Measurements from ENCODE around the gene CNGA4.
"Not testable (repeated sequence)": the region's sequence is repeated elsewhere in the genome, so short reads cannot be mapped to it uniquely, and the experiment has no call there.

Gene CNGA4

DNA sequence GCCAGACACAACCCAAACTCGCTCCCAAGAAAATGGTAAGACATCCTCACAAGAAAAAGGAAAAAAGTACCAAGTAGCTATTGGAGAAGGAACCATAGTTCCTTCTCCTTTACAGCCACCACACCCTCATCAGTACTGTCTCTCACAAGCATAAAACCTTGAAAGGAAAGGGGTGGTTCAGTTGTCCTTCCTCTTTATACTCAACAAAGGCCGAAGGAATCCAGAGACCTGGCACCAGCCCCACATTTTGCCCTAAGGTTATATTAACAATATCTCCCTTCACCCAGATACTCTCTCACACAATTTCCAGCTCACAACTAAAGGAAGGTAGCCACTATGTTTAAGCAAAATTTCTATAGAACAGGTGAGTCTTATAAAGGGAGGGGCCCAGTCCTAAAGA, 13.0 kb upstream of the CNGA4 start:
- no peak for DNase-seq (ENCODE audit: low spot score)

DNA sequence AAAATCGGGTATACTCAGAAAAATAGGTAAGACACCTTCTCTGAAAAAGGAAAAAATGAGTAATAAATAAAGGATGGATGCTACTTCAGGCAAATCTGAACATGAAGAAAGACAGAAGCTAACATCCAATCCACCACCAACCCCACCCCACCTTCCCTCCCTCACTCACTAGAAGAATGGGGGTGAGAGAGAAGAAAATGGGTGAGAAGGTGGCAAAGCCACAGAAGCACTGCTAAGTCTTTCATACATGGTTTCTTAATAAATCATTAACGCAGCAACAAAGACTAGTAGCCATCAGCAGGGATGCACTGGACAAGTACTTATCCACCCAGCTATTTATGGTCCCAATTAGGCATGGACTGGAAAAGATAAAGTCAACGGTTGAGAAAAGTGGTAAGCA, 10.4 kb upstream of the CNGA4 start:
- no peak for DNase-seq (ENCODE audit: low spot score)

DNA sequence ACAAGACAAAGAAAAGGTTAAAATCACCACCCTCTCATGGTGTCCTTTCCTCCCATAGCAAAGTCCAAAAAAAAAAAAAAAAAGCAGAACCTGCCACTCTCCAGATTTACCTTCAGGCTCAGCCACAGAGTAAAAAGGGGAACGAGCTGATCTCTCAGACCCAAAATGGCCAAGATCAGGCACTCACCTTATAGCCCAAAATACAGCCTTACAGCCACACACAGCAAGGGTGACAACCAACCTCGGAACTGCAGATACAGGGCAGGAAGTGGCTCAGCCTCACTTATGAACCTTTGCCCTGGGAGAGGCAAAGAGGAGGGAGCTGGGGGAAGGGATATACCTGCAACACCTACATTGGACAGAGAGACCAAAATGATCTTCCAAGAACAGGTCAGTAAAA, 9.0 kb upstream of the CNGA4 start:
- no peak for DNase-seq (ENCODE audit: low spot score)

DNA sequence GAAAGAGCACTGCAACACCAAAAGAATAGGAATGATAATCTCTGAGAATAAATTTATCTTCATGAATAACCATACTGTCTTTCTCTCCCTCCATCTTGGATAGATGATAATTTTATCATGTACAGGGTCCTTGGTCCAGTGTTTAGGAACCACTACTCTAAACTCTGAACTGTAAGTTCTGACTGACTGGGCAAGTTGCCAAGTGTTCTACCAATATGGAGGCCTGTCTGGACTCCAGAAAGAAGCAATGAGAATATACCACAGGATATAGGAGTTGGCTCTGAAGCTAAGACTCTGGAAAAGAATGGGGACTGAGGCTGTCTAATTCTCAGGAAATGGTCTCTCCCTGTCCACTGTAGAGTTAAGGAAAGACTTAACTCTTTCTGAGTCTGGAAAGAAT, 6.0 kb upstream of the CNGA4 start:
- no peak for DNase-seq (ENCODE audit: low spot score)

DNA sequence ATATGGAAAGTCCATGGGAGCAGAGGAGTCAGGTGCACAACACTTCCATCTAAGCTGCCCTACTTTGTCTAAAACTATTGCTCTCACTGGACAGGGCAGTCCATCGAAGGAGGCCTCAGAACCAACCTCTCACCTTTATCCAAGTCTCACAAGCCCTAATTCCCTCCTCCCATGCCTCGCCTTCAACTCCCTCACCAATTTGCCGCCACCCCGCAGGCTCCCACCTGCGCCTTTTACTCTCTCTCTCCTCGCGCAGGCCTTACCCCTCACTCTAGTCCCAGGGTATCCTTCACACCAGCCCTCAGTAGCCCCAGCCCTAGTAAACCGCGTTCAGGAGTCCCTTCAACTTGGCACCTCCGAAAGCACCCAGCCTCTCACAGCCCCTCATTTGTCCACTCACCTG, 4.9 kb upstream of the CNGA4 start:
- no peak for DNase-seq (ENCODE audit: low spot score)

DNA sequence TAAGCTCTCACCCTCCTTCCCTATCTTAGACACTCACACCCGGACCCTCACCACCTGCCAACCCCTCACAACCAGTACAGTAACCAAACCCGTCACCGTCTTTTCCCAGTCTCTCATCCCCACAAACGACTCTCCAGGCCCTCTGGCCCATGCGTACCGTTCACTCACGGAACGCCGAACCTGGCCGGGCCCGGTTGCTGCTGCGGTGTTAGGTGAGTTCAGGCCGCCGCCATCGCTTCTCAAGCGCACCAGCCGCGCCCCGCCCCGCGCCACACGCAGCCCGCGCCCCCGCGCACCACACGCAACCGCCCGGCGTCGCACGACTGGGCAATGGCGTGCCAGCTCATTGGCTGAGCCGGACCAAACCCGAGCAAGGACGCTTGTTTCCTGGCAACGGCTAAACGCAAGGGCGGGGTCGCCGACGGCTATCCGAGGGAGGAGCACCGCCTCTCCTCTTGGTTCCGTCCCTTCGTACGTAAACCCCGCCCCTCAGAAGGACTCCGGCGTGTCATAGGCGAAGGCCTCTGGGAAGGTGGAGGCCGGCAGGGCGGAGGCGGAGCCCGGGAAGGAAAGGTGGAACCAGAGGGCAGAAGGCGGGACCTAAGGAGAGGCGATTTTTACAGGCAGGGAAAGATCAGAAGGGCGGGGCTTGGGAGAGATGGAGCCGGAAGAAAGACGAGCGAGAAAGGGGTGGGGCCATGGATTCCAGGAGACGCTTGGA, 4.3 kb upstream of the CNGA4 start, which contains the start of gene FHIP1B:
Gene FHIP1B, minus strand, starts transcription at position 250 of the 721 bp plus-strand sequence. CDS start 10,120 bp downstream, outside the sequence.
- DNase-seq (ENCODE audit: low spot score), result peak; percentile 98

DNA sequence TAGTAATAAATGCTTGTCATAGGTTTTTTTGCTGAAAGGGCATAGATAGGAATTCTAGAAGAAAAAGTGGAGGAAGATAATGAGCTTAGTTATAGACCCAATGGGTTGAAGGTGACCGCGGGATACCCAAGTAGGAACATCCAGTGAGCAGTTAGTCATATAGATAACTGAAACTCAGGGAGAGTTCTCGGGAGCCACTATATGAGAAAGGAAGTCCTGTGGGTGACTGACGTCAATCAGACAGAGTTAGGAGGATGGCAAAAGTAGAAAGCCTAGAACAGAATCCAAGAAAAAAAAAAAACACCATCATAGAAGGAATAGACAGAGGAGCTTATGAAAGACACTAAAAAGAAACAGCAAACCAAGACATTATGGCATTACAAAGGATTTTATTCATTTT, 1.6 kb upstream of the CNGA4 start:
- DNase-seq (ENCODE audit: low spot score), result no peak

DNA sequence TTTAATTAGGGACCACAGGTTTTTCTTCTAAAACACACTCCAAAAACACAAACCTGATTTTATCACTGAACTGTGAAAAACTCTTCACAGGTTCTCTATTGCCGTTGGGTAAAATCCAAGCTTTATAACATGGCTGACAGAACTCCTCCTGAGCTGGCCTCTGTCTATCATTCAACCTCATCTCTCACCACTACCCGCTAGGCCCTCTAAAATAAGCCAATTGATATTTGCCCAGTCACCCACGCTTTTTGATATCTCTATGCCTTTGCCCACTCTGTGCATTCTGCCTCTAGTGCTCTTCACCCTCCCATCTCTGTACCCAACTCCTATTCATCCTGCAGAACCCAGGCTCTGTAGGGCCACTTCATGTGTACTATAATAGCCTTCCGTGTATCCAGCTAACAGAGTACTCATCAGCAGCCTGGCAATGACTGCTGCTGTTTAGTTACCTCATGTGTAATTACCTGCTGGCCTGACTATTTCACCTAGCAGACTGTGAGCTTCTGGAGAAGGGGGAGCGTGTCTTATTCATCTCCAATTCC, 1.1 kb upstream of the CNGA4 start:
- DNase-seq (ENCODE audit: low spot score), result no peak

DNA sequence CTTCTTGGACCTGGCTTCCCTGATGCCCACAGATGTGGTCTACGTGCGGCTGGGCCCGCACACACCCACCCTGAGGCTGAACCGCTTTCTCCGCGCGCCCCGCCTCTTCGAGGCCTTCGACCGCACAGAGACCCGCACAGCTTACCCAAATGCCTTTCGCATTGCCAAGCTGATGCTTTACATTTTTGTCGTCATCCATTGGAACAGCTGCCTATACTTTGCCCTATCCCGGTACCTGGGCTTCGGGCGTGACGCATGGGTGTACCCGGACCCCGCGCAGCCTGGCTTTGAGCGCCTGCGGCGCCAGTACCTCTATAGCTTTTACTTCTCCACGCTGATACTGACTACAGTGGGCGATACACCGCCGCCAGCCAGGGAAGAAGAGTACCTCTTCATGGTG, 1.2 kb downstream of the CNGA4 start:
- DNase-seq (ENCODE audit: low spot score), result no peak

DNA sequence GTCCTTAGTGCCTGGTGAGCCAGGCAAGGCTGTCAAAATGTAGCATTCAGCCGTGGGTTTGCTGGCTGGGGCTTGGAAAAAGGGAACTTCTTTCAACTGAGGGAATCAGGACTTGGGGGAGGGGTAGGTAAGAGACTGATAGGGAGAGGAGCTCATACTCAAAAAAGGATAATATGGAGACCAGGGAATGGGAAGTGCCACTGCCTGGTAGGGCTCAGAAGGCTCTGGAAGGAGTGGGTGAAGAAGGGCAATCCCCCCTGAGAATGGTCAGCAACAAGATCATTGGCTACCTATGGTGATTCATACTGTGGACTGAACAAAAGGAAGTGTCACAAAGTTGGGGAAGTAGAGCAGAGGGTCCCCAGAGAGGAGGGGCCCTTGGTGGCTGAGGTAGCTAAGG, 1.9 kb downstream of the CNGA4 start:
- DNase-seq (ENCODE audit: low spot score), result no peak

DNA sequence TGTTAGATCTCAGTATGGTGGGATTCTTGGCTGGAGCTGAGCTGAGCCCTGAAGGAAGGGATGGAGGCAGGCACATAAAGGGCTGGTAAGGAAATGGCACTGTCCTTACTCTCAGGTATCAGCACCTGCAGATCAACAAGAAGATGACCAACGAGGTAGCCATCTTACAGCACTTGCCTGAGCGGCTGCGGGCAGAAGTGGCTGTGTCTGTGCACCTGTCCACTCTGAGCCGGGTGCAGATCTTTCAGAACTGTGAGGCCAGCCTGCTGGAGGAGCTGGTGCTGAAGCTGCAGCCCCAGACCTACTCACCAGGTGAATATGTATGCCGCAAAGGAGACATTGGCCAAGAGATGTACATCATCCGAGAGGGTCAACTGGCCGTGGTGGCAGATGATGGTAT, 2.4 kb downstream of the CNGA4 start:
- DNase-seq (ENCODE audit: low spot score), result no peak

DNA sequence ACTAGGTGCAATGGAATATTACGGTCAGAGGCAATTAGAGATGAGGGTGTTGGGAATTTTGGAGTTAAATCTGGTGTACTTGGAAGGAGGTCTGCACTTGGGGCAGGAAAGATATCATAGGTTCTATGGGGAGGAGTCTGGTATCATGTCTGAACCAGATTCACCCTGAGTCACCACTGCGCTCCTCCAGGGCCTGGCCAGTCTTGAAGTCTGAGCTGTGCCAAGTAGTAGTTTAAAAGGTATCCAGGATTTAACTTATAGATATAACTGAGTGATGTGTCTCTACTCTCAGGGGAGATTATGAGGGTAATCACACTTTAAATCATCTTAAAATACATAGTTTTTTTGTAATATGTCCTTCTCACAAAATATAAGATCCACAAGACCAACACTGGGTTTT, 6.6 kb downstream of the CNGA4 start:
- DNase-seq (ENCODE audit: low spot score), result no peak

DNA sequence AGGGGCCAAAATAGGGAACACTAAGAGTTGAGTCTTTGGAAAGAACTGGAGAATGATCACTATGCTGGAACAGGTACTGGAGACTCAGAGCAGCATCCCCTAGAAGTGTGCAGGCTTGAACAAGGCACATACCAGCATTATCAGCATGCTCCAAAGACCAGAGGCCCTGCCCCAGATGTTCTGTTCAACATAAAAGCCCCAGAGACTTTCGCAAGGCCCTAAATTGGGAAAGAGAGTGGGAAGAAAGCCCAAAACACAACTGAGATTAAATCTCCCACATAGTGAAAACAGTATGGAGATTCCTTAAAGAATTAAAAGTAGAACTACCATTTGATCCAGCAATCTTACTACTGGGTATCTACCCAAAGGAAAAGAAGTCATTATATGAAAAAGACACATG, 9.4 kb downstream of the CNGA4 start:
- DNase-seq (ENCODE audit: low spot score), result peak; percentile 55

DNA sequence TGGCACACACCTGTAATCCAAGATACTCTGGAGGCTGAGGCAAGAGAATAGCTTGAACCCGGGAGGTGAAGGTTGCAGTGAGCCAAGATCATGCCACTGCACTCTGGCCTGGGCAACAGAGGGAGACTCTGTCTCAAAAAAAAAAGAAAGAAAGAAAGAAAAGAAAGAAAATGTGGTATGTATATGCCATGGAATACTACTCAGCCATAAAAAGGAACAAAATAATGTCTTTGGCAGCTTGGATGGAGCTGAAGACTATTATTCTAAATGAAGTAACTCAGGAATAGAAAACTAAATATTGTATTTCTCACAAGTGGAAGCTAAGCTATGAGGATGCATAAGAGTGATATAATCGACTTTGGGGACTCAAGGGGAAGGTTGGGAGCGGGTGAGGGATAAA, 10.0 kb downstream of the CNGA4 start:
- DNase-seq (ENCODE audit: low spot score), result not testable (repeated sequence)

DNA sequence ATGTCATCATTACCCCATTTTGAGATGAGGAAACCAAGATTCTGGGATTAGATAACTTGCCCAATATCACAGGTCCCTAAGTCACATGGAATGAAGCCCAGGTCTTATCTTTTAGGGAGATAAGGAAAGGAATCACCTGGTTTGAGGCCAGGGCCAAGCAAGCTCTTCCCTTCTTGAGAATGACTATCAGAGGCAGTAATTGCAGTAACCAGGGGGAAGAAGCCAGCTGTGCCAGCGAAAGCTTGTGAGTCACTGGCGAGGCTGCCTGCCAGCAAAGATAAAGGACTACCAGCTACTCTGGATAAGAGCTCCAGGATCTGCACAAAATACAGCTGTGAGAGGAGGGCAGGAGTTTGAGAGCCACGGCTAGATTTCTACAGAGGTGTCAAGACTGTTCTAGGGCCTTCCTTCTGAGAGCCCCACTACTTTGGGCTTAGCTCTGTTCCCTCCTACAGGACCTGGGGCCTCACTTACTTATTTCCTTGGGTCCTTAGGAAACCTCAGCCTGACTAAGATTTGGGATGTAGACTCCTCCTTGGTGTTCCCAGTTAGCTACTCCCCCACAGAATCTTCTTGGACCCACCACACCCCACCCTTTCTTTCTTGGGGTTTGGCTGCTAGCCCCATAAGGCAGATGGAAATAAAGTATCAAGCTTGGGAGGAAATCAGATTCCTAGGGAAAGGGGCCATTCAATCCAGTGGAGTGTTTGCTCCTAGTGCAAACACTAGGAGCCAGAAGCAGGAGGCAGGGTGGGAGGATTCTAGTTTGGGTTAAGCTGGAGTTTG, 11.1 kb downstream of the CNGA4 start:
- DNase-seq (ENCODE audit: low spot score), result peak; percentile 81

DNA sequence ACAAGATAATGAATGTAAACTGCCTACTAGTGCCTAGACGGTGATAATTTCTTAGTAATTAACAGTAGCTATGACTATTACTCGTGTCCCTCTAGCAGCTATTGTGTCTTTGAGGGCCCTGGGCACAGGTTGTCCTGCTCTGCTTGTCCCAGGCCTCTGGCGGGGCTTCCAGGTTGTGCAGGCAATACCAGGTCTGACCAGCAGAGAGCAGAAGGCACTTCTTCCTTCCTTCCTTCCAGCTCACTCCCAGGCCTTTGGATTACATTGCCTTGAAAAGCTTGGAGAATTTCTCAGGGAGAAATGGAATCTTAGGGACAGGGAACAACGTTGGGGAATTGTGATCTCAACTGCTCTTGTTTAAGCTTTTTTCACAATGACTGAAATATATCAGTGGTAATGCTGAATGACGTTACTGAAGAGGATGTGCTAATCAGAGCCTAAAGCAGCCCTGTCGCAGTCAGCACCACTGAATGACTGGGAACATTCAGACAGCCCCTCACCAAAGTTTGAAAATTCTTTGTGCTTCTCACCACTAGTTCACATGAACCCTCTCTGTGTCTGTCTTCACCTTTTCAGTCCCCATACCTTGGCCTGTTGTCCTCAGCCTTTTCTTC, 12.3 kb downstream of the CNGA4 start:
- peak; percentile 83 for DNase-seq (ENCODE audit: low spot score)

DNA sequence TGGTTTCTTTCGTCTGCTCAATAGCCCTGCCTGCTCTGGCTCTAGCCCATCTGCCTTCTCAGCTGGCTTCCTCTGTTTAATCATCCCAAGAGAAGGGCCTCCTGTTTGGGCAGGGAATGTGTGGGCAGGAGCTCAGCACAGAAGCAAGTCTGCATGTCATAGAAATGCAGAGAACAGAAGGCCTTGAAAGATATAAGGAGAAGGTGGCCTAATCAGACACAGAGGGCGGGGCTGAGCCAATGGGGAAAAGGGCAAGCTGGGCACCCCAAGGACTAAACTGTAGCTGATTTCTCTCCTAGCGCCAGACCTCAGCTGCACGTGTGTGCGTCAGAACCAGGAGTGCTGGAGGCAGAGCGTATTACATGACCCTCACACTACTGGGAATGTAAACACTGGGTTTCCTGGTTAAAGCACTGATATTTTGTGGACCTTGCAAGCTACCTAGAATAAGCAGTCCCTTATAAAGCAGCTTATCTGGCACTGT, 13.1 kb downstream of the CNGA4 start:
- peak; percentile 29 for DNase-seq (ENCODE audit: low spot score)

DNA sequence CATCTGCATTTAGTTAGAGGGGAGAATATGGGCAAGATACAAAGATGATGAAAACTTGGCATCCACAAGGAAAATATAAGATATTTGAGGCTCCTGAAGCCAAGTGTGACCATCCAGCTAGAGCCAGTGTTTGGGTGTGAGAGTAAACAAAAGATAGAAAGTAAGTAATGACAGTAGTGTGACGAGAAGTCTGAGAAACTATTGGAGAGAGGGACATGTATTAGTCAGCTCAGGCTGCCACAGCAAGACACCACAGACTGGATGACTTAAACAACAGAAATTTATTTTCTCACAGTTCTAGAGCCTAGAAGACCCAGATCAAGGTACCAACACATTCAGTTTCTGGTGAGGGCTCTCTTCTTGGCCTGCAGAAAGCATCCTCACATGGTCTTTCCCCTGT, 14.3 kb downstream of the CNGA4 start:
- DNase-seq (ENCODE audit: low spot score), result no peak

DNA sequence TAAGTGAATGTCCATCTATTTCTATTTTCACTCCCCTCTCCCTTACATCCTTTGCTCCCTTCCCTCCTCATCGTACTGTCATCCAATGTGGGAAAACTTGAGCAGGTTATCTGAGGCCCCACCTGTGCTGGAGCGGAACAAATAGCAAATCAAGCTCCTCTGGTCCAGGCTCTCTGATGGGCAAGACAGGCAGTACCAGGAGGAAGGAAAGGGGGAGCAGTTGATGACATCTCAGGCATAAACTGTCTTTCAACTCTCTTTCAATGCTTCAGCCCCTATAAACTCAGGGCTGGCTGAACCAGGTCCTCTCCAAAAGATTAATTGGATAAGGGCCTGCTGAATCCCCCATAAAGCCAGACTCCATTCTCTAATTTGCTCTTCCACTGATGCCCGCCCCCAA, 19.3 kb downstream of the CNGA4 start:
- no peak for DNase-seq (ENCODE audit: low spot score)

DNA sequence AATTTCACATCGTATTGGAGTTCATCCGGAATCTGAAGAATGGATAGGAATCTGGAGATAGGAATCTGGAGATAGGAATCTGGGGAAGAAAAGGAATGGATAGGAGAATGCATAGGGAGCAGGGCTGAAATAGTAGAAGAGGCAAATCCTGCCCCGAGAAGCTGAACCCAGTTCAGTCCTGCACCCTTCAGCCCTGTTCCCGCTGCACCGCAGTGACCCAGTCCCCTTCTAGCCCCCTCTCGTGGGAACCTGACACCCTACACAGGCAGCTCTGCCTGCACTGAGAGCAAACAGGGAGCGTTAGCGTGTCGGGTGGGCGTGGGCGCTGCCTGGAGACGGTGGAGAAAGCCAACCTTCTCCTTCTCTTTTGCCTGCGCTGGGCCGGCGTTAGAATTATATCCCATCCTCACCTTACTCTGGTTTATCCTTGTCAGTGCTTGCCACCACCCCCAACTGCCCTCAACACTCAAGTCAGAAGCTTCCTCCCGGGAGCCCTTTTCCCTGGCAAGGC, 19.7 kb downstream of the CNGA4 start:
- no peak for DNase-seq (ENCODE audit: low spot score)

DNA sequence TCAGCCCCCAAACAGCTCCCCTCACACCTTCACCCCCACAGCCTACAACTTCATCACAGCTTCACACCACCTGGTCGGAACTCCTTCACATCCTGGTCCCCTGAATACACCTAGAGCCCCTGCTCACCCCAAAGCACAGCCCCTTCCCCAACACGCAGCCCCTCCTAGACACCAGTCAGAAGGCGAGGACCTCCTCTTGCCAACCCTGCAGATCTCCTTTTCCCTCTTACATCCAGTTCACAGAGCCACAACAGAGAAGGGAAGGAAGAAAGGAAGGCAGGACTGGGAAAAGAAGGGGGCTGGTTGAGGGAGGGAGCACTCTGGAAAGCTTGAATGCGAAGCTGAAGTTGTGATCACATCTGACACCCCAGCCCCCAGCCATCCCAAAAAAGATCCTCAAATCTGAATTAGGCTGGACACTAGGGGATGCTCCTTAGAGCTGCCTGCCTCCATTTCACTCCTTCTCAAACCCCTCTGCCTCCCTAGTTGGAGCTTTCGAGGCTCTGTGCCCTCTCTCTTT, 21.4 kb downstream of the CNGA4 start:
- DNase-seq (ENCODE audit: low spot score), result no peak

DNA sequence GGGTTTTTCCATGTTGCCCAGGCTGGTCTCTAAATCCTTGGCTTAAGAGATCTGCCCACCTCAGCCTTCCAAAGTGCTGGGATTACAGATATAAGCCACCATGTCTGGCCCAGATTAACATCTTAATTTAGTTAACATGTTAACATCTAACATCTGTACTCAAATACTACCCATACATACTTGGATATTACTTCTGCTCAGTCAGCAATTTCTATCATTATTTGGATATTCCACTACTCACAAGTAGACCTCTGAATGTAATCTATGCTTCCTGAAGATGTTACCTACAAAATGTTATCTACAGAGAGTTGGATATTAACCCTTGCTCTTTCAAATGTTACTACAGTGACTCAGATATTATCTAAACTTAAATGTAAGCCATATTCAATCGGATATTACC, 24.8 kb downstream of the CNGA4 start:
- no peak for DNase-seq (ENCODE audit: low spot score)
